GM23338 (cell line): ENCODE data around the gene WIPI1. TPM values are rescaled to one million over a fixed set of nuclear protein-coding genes. Genes with fewer than 3 reads are reported as not detected.

Experiments used
- ATAC-seq: fragments of 200-7000 bp; cut with Tn5 transposase; 3 replicates; pipeline ENCODE4 v1.9.1; 2020
- DNase-seq: peaks from one replicate; pipeline ENCODE4 v3.0.0-alpha.2; 2015; ENCODE audit warnings: low spot score
- H2AFZ ChIP-seq: fragments of 200-600 bp; sonication (generic); 2 replicates; pipeline ENCODE4 v1.8.0; 2016; ENCODE audit warnings: antibody characterized with exemption, mild to moderate bottlenecking, moderate library complexity
- H3F3A ChIP-seq: fragments of 200-600 bp; sonication (generic); replicated peaks from 2 replicates; pipeline ENCODE4 v1.8.0; 2017; ENCODE audit warnings: antibody characterized with exemption, mixed run types, low read depth
- H3K27ac ChIP-seq: fragments of 200-600 bp; sonication (generic); 2 replicates; pipeline ENCODE4 v1.6.1; 2016; ENCODE audit warnings: low read depth
- H3K27me3 ChIP-seq: fragments of 200-600 bp; sonication (generic); 2 replicates; pipeline ENCODE4 v1.8.0; 2016; ENCODE audit warnings: mild to moderate bottlenecking, mixed run types, moderate library complexity; ENCODE audit not compliant: insufficient read depth
- H3K36me3 ChIP-seq: fragments of 200-600 bp; sonication (generic); 2 replicates; pipeline ENCODE4 v1.8.0; 2016; ENCODE audit warnings: mild to moderate bottlenecking; ENCODE audit not compliant: insufficient read depth
- H3K4me1 ChIP-seq: fragments of 200-600 bp; sonication (generic); 2 replicates; pipeline ENCODE4 v1.8.0; 2016; ENCODE audit warnings: mild to moderate bottlenecking, moderate library complexity; ENCODE audit not compliant: insufficient read depth
- H3K4me2 ChIP-seq: fragments of 200-600 bp; sonication (generic); 2 replicates; pipeline ENCODE4 v1.7.1; 2017; ENCODE audit warnings: mixed run types
- H3K4me3 ChIP-seq: fragments of 200-600 bp; sonication (generic); 2 replicates; pipeline ENCODE4 v1.6.1; 2016; ENCODE audit warnings: mixed run types
- H3K79me2 ChIP-seq: fragments of 200-600 bp; sonication (generic); replicated peaks from 2 replicates; pipeline ENCODE4 v1.8.0; 2017; ENCODE audit warnings: mild to moderate bottlenecking; ENCODE audit not compliant: insufficient read depth
- H3K9me2 ChIP-seq: fragments of 200-600 bp; sonication (generic); 2 replicates; pipeline ENCODE4 v1.8.0; 2017; ENCODE audit not compliant: insufficient read depth
- H4K20me1 ChIP-seq: fragments of 200-600 bp; sonication (generic); replicated peaks from 2 replicates; pipeline ENCODE4 v1.8.0; 2017; ENCODE audit warnings: mild to moderate bottlenecking; ENCODE audit not compliant: insufficient read depth
- H3K27ac Mint-ChIP-seq: 2 replicates; pipeline ENCODE4 v1.8.0; 2020; ENCODE audit warnings: inconsistent platforms, mild to moderate bottlenecking, moderate library complexity, mixed read lengths
- H3K27me3 Mint-ChIP-seq: 3 replicates; pipeline ENCODE4 v1.8.0; 2022; ENCODE audit warnings: low read depth, mild to moderate bottlenecking, moderate library complexity, mixed read lengths, inconsistent platforms; ENCODE audit not compliant: insufficient read depth, poor library complexity
- H3K36me3 Mint-ChIP-seq: 3 replicates; pipeline ENCODE4 v1.8.0; 2021; ENCODE audit warnings: low read depth, mild to moderate bottlenecking, inconsistent platforms, moderate library complexity, mixed read lengths
- H3K4me1 Mint-ChIP-seq: 3 replicates; pipeline ENCODE4 v1.8.0; 2020; ENCODE audit warnings: mild to moderate bottlenecking, inconsistent platforms, mixed read lengths
- H3K4me3 Mint-ChIP-seq: 3 replicates; pipeline ENCODE4 v1.8.0; 2021; ENCODE audit warnings: moderate library complexity, mild to moderate bottlenecking, inconsistent platforms, mixed read lengths
- H3K9me3 Mint-ChIP-seq: 3 replicates; pipeline ENCODE4 v1.8.0; 2020; ENCODE audit warnings: moderate library complexity, mild to moderate bottlenecking, inconsistent platforms, mixed read lengths
- CREB1 ChIP-seq: fragments of 250-450 bp; sonication (Bioruptor Pico); IDR thresholded peaks from 2 replicates; pipeline ENCODE4 v1.5.0; 2020; ENCODE audit warnings: low read depth, mild to moderate bottlenecking, moderate library complexity
- EZH2 ChIP-seq: fragments of 200-600 bp; sonication (generic); IDR thresholded peaks from one replicate; pipeline ENCODE4 v1.8.0; 2017; ENCODE audit warnings: antibody characterized with exemption, mild to moderate bottlenecking, low read depth; ENCODE audit not compliant: unreplicated experiment
- EZH2phosphoT487 ChIP-seq: fragments of 200-600 bp; sonication (generic); IDR thresholded peaks from one replicate; pipeline ENCODE4 v1.8.1; 2018; ENCODE audit warnings: antibody characterized with exemption; ENCODE audit not compliant: unreplicated experiment
- JUNB ChIP-seq: IDR thresholded peaks from one replicate; pipeline ENCODE4 v1.6.1; 2016; ENCODE audit warnings: antibody characterized with exemption; ENCODE audit not compliant: unreplicated experiment
- NANOG ChIP-seq: IDR thresholded peaks from 2 replicates; pipeline ENCODE4 v1.6.1; 2016; ENCODE audit warnings: antibody characterized with exemption, borderline replicate concordance
- STAT1 ChIP-seq: IDR thresholded peaks from one replicate; pipeline ENCODE4 v1.6.1; 2016; ENCODE audit warnings: antibody characterized with exemption; ENCODE audit not compliant: unreplicated experiment
- ZNF114 ChIP-seq: fragments of 250-450 bp; sonication (Bioruptor Pico); IDR thresholded peaks from 2 replicates; pipeline ENCODE4 v1.5.0; 2020; ENCODE audit warnings: mild to moderate bottlenecking, moderate library complexity
- ZNF331 ChIP-seq: fragments of 250-450 bp; sonication (Bioruptor Pico); IDR thresholded peaks from 2 replicates; pipeline ENCODE4 v1.5.0; 2020; ENCODE audit warnings: low read depth, mild to moderate bottlenecking, moderate library complexity
- polyA plus RNA-seq: library from polyadenylated mRNA; unstranded; fragments of >200 nt; fragmentation: Nextera tagmentation; extraction: Ambion mirVana; gene quantifications from 2 replicates; pipeline ENCODE4 v1.2.1, GENCODE V29; 2016
- total RNA-seq: library from RNA; depleted of rRNA; stranded (reverse); fragments of >200 nt; shearing (Covaris generic); gene quantifications from 2 replicates; pipeline ENCODE4 v1.2.3, GENCODE V29; 2014
- TF ChIP-seq, protein P1 (sequence below): IDR thresholded peaks from 2 replicates; pipeline ENCODE4 v1.6.1; 2016; ENCODE audit warnings: antibody characterized with exemption

Gene WIPI1
- total and polyA plus RNA-seq, 2 experiments from 2014 or later, result 24.1 to 29.3 TPM

DNA sequence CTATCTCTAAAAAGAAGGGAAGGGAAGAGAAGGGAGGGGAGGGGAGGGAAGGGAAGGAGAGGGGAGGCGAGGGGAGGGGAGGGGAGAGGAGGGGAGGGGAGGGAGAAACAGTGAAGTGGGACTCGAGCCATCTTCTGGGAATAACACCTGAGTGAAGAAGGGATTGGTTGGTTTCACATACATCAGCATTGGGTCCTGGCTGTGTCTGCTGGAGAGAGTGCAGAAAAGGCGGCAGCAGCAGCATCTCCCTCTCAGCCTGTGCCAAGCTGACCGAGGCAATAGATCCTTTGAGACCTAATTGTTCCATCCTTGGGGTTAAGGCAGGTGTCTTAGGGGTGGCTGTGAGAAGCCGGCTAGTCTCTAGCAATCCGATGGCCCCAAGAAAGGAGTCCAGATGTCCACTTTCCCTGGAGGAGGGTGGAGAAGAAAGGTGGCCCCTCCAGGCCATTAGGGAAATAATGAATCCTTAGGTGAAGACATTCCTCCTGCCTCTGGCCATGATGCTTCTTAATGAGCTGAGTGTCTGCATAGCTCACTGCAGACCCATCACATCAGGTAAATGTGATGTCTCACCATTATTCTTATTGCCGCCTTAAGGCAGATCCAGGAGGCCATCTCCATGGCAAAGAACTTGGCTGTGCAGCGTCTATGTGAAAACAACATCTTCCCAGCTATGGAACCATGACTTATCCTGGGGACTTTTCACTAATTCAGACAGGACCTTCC lies 71.6 kb downstream of the WIPI1 start:
- Mint-ChIP-seq H3K27me3 (peaks cover 6% of the 10 kb centered on the region), H3K27ac (no peak overlapping the region), H3K4me3 (no peak overlapping the region), H3K4me1 (peaks cover 9% of the 10 kb centered on the region; the same call in 1 of the 3 replicates), H3K36me3 (no peaks in the 10 kb centered on the region), H3K9me3 (no peaks in the 10 kb centered on the region)
- H3K4me1 ChIP-seq, result no peaks in the 10 kb centered on the region
- H3K27ac ChIP-seq, result no peak overlapping the region
- no peaks in the 10 kb centered on the region for H3K27me3 ChIP-seq
- no peaks in the 10 kb centered on the region for H4K20me1 ChIP-seq
- DNase-seq, result no peak
- no peak overlapping the region for H3K4me3 ChIP-seq
- no peaks in the 10 kb centered on the region for H3F3A ChIP-seq
- H3K36me3 ChIP-seq, result no peaks in the 10 kb centered on the region
- H3K79me2 ChIP-seq, result no peaks in the 10 kb centered on the region
- no peak for ATAC-seq
- H3K4me2 ChIP-seq, result no peak overlapping the region
- TF ChIP-seq ZNF331 (CRISPR knock-in tag) (no peak), ZNF114 (CRISPR knock-in tag) (no peak), CREB1 (no peak)
- TF ChIP-seq, protein P1, sequence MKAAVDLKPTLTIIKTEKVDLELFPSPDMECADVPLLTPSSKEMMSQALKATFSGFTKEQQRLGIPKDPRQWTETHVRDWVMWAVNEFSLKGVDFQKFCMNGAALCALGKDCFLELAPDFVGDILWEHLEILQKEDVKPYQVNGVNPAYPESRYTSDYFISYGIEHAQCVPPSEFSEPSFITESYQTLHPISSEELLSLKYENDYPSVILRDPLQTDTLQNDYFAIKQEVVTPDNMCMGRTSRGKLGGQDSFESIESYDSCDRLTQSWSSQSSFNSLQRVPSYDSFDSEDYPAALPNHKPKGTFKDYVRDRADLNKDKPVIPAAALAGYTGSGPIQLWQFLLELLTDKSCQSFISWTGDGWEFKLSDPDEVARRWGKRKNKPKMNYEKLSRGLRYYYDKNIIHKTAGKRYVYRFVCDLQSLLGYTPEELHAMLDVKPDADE, result no peak
- no peaks in the 10 kb centered on the region for H3K9me2 ChIP-seq
- H2AFZ ChIP-seq, result no peak overlapping the region

DNA sequence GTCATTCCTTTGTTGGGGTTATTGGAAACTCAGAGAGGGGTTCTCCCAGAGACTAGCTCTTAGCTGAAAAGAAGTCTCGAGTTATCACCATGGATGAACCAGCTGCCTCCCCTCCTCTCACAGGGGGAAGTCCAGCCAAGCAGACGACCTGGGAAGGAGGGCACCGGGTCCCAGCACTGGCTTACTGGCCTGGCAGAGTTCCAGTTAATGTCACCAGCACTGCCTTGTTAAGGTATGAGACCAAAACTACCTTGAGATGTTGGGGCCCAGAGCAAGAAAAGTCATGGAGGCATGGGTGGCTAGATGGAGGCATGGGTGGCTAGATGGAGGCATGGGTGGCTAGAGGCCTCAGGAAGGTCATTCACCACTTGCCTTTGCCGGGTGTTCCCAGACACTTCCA lies 72.4 kb downstream of the WIPI1 start:
- Mint-ChIP-seq H3K9me3 (no peaks in the 10 kb centered on the region), H3K4me1 (peaks cover 9% of the 10 kb centered on the region), H3K27ac (no peak overlapping the region), H3K27me3 (peaks cover 6% of the 10 kb centered on the region), H3K36me3 (no peaks in the 10 kb centered on the region), H3K4me3 (no peak overlapping the region)
- Histone ChIP-seq H3K4me1 (no peaks in the 10 kb centered on the region), H4K20me1 (no peaks in the 10 kb centered on the region), H3K4me2 (no peak overlapping the region), H3K27me3 (no peaks in the 10 kb centered on the region), H3K9me2 (no peaks in the 10 kb centered on the region), H2AFZ (no peak overlapping the region), H3K36me3 (no peaks in the 10 kb centered on the region), H3K4me3 (no peak overlapping the region), H3F3A (no peaks in the 10 kb centered on the region), H3K79me2 (no peaks in the 10 kb centered on the region), H3K27ac (no peak overlapping the region)
- ATAC-seq (no peak), DNase-seq (no peak)
- TF ChIP-seq, protein P1, result no peak
- TF ChIP-seq EZH2 (no peak), EZH2phosphoT487 (no peak), CREB1 (no peak)

DNA sequence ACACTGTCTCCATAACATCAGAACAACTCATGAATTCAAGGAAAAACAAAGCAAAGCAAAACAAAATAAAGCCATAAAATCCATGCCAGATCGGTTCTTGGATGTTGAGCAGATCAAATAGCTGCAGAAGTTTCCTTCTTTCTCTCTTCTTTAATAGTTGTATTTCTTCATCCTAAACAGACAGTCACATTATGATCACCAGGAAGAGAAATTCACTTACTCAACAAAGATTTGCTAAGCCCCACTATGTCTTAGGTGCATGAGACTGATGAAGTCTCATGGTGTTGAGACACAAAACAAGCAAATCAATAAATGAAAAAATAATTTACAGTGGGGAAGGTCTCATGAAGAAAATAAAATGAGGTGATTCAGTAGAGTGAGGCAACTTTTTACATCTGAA lies 72.8 kb downstream of the WIPI1 start:
- Mint-ChIP-seq H3K27ac (no peak overlapping the region), H3K9me3 (no peaks in the 10 kb centered on the region), H3K4me1 (peaks cover 9% of the 10 kb centered on the region), H3K4me3 (no peak overlapping the region), H3K36me3 (no peaks in the 10 kb centered on the region), H3K27me3 (peaks cover 6% of the 10 kb centered on the region)
- Histone ChIP-seq H3K4me1 (no peaks in the 10 kb centered on the region), H3K27ac (no peak overlapping the region), H3K36me3 (no peaks in the 10 kb centered on the region), H3K4me2 (no peak overlapping the region), H3K9me2 (no peaks in the 10 kb centered on the region), H2AFZ (no peak overlapping the region), H4K20me1 (no peaks in the 10 kb centered on the region), H3K4me3 (no peak overlapping the region), H3K79me2 (no peaks in the 10 kb centered on the region), H3K27me3 (no peaks in the 10 kb centered on the region), H3F3A (no peaks in the 10 kb centered on the region)
- no peak for ATAC-seq
- DNase-seq, result no peak
- TF ChIP-seq CREB1 (no peak), JUNB (no peak), NANOG (no peak), STAT1 (no peak)
- TF ChIP-seq, protein P1, result no peak
